K562 (cell line): ENCODE results near the gene POLR1B. TPM values are rescaled to one million over a fixed set of nuclear protein-coding genes. Genes with fewer than 3 reads are reported as not detected.
A peak's percentile ranks its signal among the peaks of the same experiment; 100 is the strongest.

Experiments used
- ARNT ChIP-seq, 2 experiments: fragments of 450-650 bp; IDR thresholded peaks; 2 replicates each; pipeline ENCODE4 v1.6.1; 2016; ENCODE audit warnings: mild to moderate bottlenecking in 1 of 2
- CBX1 ChIP-seq: sonication (generic); IDR thresholded peaks from 2 replicates; pipeline ENCODE4 v1.6.1; 2016; ENCODE audit warnings: antibody characterized with exemption, low read depth, mild to moderate bottlenecking
- CREB3L1 ChIP-seq: fragments of 450-650 bp; IDR thresholded peaks from 2 replicates; pipeline ENCODE4 v1.6.1; 2014; ENCODE audit warnings: low read depth, mild to moderate bottlenecking, moderate library complexity, borderline replicate concordance
- DDX20 ChIP-seq: fragments of 450-650 bp; IDR thresholded peaks from 2 replicates; pipeline ENCODE4 v1.6.1; 2016; ENCODE audit warnings: missing genetic modification characterization, low read depth, mild to moderate bottlenecking, missing compliant biosample characterization, moderate library complexity
- ELK1 ChIP-seq: sonication (generic); formaldehyde crosslinking; IDR thresholded peaks from 2 replicates; pipeline ENCODE4 v1.8.1; 2022; ENCODE audit warnings: missing genetic modification reagents
- ESRRA ChIP-seq: fragments of 450-650 bp; IDR thresholded peaks from 2 replicates; pipeline ENCODE4 v1.6.1; 2014; ENCODE audit warnings: low read depth, mild to moderate bottlenecking, moderate library complexity, borderline replicate concordance
- ETS2 ChIP-seq: IDR thresholded peaks from 2 replicates; pipeline ENCODE4 v1.6.1; 2016; ENCODE audit warnings: borderline replicate concordance, missing genetic modification characterization, mild to moderate bottlenecking, moderate library complexity, missing compliant biosample characterization; ENCODE audit not compliant: poor library complexity, severe bottlenecking
- ILK ChIP-seq: fragments of 450-650 bp; IDR thresholded peaks from 2 replicates; pipeline ENCODE4 v1.6.1; 2016; ENCODE audit warnings: missing genetic modification characterization, low read depth, mild to moderate bottlenecking, missing compliant biosample characterization, moderate library complexity, borderline replicate concordance
- KLF16 ChIP-seq: IDR thresholded peaks from 2 replicates; pipeline ENCODE4 v1.6.1; 2016; ENCODE audit warnings: antibody characterized with exemption
- L3MBTL2 ChIP-seq: fragments of 450-650 bp; IDR thresholded peaks from 2 replicates; pipeline ENCODE4 v1.6.1; 2016; ENCODE audit warnings: mild to moderate bottlenecking, moderate library complexity
- LARP7 ChIP-seq: fragments of 450-650 bp; IDR thresholded peaks from 2 replicates; pipeline ENCODE4 v1.6.1; 2016
- MXI1 ChIP-seq: IDR thresholded peaks from 2 replicates; pipeline ENCODE4 v1.6.1; 2011; ENCODE audit warnings: low read depth, mild to moderate bottlenecking, improper control_type of control experiment, low read length
- PHF8 ChIP-seq: fragments of 200-600 bp; sonication (generic); IDR thresholded peaks from 2 replicates; pipeline ENCODE4 v1.6.1; 2012; ENCODE audit warnings: mixed run types, mild to moderate bottlenecking, inconsistent platforms, low read length, moderate library complexity, borderline replicate concordance
- PREB ChIP-seq: sonication (generic); formaldehyde crosslinking; IDR thresholded peaks from 2 replicates; pipeline ENCODE4 v1.8.1; 2023; ENCODE audit warnings: mild to moderate bottlenecking, missing genetic modification reagents
- PTBP1 ChIP-seq: fragments of 200-400 bp; formaldehyde crosslinking; IDR thresholded peaks from 2 replicates; pipeline ENCODE4 v1.6.1; 2017; ENCODE audit warnings: low read depth, low read length
- PTRF ChIP-seq: fragments of 450-650 bp; IDR thresholded peaks from 2 replicates; pipeline ENCODE4 v1.6.1; 2016; ENCODE audit warnings: mild to moderate bottlenecking, missing genetic modification characterization, missing compliant biosample characterization
- PYGO2 ChIP-seq: fragments of 450-650 bp; IDR thresholded peaks from 2 replicates; pipeline ENCODE4 v1.6.1; 2016; ENCODE audit warnings: mild to moderate bottlenecking, missing genetic modification characterization, moderate library complexity, missing compliant biosample characterization
- RB1 ChIP-seq: fragments of 450-650 bp; IDR thresholded peaks from 2 replicates; pipeline ENCODE4 v1.6.1; 2017; ENCODE audit warnings: low read depth, mild to moderate bottlenecking
- TEAD4 ChIP-seq, 2 experiments: sonication (generic) in 1 of 2; formaldehyde crosslinking in 1 of 2; IDR thresholded peaks; 2 replicates each; pipeline versions ENCODE4 v1.6.1 to v1.8.0; 2012 to 2022; ENCODE audit warnings: borderline replicate concordance in 1 of 2, inconsistent platforms in 1 of 2, low read length in 1 of 2, mild to moderate bottlenecking in 1 of 2, missing genetic modification reagents in 1 of 2
- TRIM25 ChIP-seq: fragments of 450-650 bp; IDR thresholded peaks from 2 replicates; pipeline ENCODE4 v1.7.0; 2016; ENCODE audit warnings: borderline replicate concordance
- U2AF2 ChIP-seq: fragments of 200-400 bp; formaldehyde crosslinking; optimal IDR thresholded peaks from 2 replicates; pipeline ENCODE3; 2017; ENCODE audit warnings: low read depth, mild to moderate bottlenecking, low read length
- XRCC4 ChIP-seq: IDR thresholded peaks from one replicate; pipeline ENCODE4 v1.6.1; 2011; ENCODE audit not compliant: insufficient read depth, insufficient read length; ENCODE audit errors: extremely low read depth
- ZNF232 ChIP-seq: sonication (generic); formaldehyde crosslinking; IDR thresholded peaks from 2 replicates; pipeline ENCODE4 v1.8.0; 2022; ENCODE audit warnings: mild to moderate bottlenecking, missing genetic modification reagents
- ZNF76 ChIP-seq: fragments of 250-450 bp; sonication (Bioruptor Pico); IDR thresholded peaks from 2 replicates; pipeline ENCODE4 v1.4.0; 2020; ENCODE audit warnings: mild to moderate bottlenecking, moderate library complexity, borderline replicate concordance
- ZSCAN29 ChIP-seq: fragments of 450-650 bp; IDR thresholded peaks from 2 replicates; pipeline ENCODE4 v1.6.1; 2017
- polyA plus RNA-seq, 8 experiments: library from polyadenylated mRNA; depleted of rRNA in 4 of 8; stranded (reverse) in 5 of 8; unstranded in 3 of 8; fragments of >200 nt; fragmentation: Nextera tagmentation in 2 of 8; fragmentation: Illumina TruSeq in 1 of 8; extraction: Ambion mirVana in 2 of 8; extraction: Trizol in 1 of 8; gene quantifications; 2 replicates each; pipeline versions ENCODE4 v1.2.1 to v1.2.3, GENCODE V29; 2011 to 2014; ENCODE audit warnings: inconsistent platforms in 1 of 8, missing spikeins in 1 of 8
- total RNA-seq, 7 experiments: library from RNA; depleted of rRNA in 6 of 7; stranded (reverse); fragments of >200 nt in 6 of 7; fragmentation: Illumina TruSeq in 2 of 7; extraction: Trizol in 2 of 7; gene quantifications; 2 replicates each; pipeline versions ENCODE4 v1.2.1 to v1.2.3, GENCODE V29; 2011 to 2021; ENCODE audit warnings: low replicate concordance in 1 of 7

Gene POLR1B
- total and polyA plus RNA-seq, 9 of the 15 experiments (the other 6 are each of a cell fraction or from before 2014, with no cell fraction given): 19.8 to 55.1 (median 40.2) TPM

GRCh38 chr2:112622528-112622849, 80.2 kb downstream of the POLR1B start (continued):
- TF ChIP-seq U2AF2 (no peak), ZSCAN29 (no peak), PHF8 (no peak), LARP7 (no peak), TRIM25 (no peak), PYGO2 (no peak), XRCC4 (no peak), PREB (CRISPR knock-in tag) (no peak), CBX1 (no peak), DDX20 (tag) (no peak), RB1 (no peak), ETS2 (tag) (no peak), KLF16 (no peak), ELK1 (CRISPR knock-in tag) (no peak), MXI1 (no peak), ESRRA (no peak), TEAD4 (IDR thresholded peaks at IDR 0.05; ENCODE audit: low read length) (peak; percentile 67), TEAD4 (CRISPR knock-in tag; IDR thresholded peaks at IDR 0.05; ENCODE audit: borderline replicate concordance) (no peak), ARNT (IDR thresholded peaks at IDR 0.05) (no peak), ZNF232 (CRISPR knock-in tag) (no peak), ZNF76 (no peak), PTRF (tag) (no peak), ILK (tag) (no peak), PTBP1 (no peak), CREB3L1 (no peak), L3MBTL2 (0 out of 2 replicates have a peak, but pooled peaks have one; percentile 18)
